Loucy (cell line): ENCODE measurements around the gene TMEM97.

Experiments used
- H2AFZ ChIP-seq: fragments of 200-600 bp; sonication (generic); 2 replicates; pipeline ENCODE4 v1.6.0; 2016; ENCODE audit warnings: antibody characterized with exemption, mild to moderate bottlenecking, low read length, moderate library complexity
- H3F3A ChIP-seq: fragments of 200-600 bp; 2 replicates; pipeline ENCODE4 v1.6.0; 2016; ENCODE audit warnings: antibody characterized with exemption, low read depth, mild to moderate bottlenecking
- H3K27me3 ChIP-seq: fragments of 200-600 bp; sonication (generic); 2 replicates; pipeline ENCODE4 v1.6.1; 2014; ENCODE audit warnings: low read length, mild to moderate bottlenecking; ENCODE audit not compliant: insufficient read depth, poor library complexity, severe bottlenecking
- H3K36me3 ChIP-seq: fragments of 200-600 bp; sonication (generic); 2 replicates; pipeline ENCODE4 v1.6.1; 2016; ENCODE audit warnings: low read length; ENCODE audit not compliant: insufficient read depth
- H3K4me1 ChIP-seq: fragments of 200-600 bp; sonication (generic); 2 replicates; pipeline ENCODE4 v1.5.1; 2014; ENCODE audit warnings: low read length, mild to moderate bottlenecking; ENCODE audit not compliant: insufficient read depth, poor library complexity, severe bottlenecking
- H3K4me2 ChIP-seq: fragments of 200-600 bp; sonication (generic); 2 replicates; pipeline ENCODE4 v1.6.0; 2014; ENCODE audit warnings: antibody characterized with exemption, low read length, low read depth, mild to moderate bottlenecking; ENCODE audit not compliant: poor library complexity, severe bottlenecking
- H3K4me3 ChIP-seq: fragments of 200-600 bp; sonication (generic); 2 replicates; pipeline ENCODE4 v1.5.1; 2014; ENCODE audit warnings: low read length, mild to moderate bottlenecking, mixed read lengths; ENCODE audit not compliant: poor library complexity, severe bottlenecking
- H3K79me2 ChIP-seq: fragments of 200-600 bp; sonication (generic); 2 replicates; pipeline ENCODE4 v1.6.1; 2014; ENCODE audit warnings: low read length; ENCODE audit not compliant: insufficient read depth
- H3K9ac ChIP-seq: fragments of 200-600 bp; sonication (generic); 2 replicates; pipeline ENCODE4 v1.6.0; 2014; ENCODE audit warnings: mild to moderate bottlenecking, low read depth, low read length, moderate library complexity; ENCODE audit not compliant: poor library complexity, severe bottlenecking
- H3K9me2 ChIP-seq: fragments of 200-600 bp; sonication (generic); replicated peaks from 2 replicates; pipeline ENCODE4 v1.6.1; 2016; ENCODE audit warnings: low read depth, low read length, mixed read lengths
- H3K9me3 ChIP-seq: fragments of 200-600 bp; sonication (generic); 2 replicates; pipeline ENCODE4 v1.6.1; 2014; ENCODE audit warnings: mild to moderate bottlenecking, antibody characterized with exemption, low read length, low read depth; ENCODE audit not compliant: insufficient read depth
- H4K20me1 ChIP-seq: fragments of 200-600 bp; sonication (generic); 2 replicates; pipeline ENCODE4 v1.6.0; 2014; ENCODE audit warnings: antibody characterized with exemption, low read length, mild to moderate bottlenecking; ENCODE audit not compliant: insufficient read depth, poor library complexity, severe bottlenecking
- EZH2phosphoT487 ChIP-seq: fragments of 200-600 bp; IDR thresholded peaks from 2 replicates; pipeline ENCODE4 v1.6.1; 2018; ENCODE audit warnings: antibody characterized with exemption, mild to moderate bottlenecking, moderate library complexity, borderline replicate concordance
- TF ChIP-seq, protein P1 (sequence below): fragments of 200-600 bp; sonication (generic); conservative IDR thresholded peaks from 2 replicates; pipeline ENCODE4 v1.5.1; 2014; ENCODE audit warnings: mild to moderate bottlenecking, antibody characterized with exemption, low read length

TMEM97 gene

DNA sequence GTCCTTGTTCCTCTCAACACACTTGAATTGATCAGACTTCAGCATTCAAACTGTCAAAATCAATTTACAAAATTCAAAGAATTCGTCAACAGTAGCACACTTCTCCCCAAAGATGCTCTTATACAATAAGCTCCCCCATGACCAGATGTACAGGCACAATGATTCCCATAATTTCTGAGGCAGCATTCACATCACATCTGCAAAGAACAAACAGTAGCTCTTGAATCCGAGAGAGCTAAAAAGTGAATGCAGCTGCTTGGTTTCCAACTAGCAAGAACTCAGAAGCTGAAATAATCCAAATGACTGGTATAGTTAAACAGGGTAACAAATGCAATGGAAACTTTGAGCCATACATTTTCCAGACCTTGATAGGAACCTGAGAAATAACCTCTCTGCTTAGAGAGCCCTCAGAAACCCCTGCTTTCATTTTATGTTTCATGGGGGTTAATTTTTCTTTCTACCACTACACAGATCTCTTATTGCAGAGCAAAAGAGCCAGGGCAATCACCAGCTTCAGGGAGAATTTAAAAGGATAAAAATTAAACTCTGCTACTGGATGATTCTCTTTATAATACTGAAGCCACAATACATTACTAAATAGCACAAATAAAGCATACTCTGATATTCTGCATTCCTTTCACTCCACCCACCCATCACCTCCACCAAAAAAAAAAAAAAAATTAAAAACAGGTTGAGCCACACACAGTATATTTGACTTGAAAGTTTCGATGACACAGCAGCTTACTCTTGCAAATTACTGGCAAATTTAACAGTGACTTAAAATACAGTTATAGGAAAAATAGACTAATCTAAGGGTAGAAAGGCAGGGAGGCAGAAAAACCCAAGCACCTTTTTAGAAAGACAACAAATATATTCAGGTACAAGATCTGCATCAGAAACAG is 23.1 kb upstream of the TMEM97 start:
- no peak overlapping the region for H3K4me3 ChIP-seq
- TF ChIP-seq EZH2phosphoT487, result no peak
- TF ChIP-seq, protein P1, sequence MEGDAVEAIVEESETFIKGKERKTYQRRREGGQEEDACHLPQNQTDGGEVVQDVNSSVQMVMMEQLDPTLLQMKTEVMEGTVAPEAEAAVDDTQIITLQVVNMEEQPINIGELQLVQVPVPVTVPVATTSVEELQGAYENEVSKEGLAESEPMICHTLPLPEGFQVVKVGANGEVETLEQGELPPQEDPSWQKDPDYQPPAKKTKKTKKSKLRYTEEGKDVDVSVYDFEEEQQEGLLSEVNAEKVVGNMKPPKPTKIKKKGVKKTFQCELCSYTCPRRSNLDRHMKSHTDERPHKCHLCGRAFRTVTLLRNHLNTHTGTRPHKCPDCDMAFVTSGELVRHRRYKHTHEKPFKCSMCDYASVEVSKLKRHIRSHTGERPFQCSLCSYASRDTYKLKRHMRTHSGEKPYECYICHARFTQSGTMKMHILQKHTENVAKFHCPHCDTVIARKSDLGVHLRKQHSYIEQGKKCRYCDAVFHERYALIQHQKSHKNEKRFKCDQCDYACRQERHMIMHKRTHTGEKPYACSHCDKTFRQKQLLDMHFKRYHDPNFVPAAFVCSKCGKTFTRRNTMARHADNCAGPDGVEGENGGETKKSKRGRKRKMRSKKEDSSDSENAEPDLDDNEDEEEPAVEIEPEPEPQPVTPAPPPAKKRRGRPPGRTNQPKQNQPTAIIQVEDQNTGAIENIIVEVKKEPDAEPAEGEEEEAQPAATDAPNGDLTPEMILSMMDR, result no peak
- no peaks in the 10 kb centered on the region for H3K36me3 ChIP-seq
- H3F3A ChIP-seq, result no peaks in the 10 kb centered on the region
- no peaks in the 10 kb centered on the region for H3K9me2 ChIP-seq
- no peak overlapping the region for H2AFZ ChIP-seq
- H3K79me2 ChIP-seq, result no peaks in the 10 kb centered on the region
- H3K9ac ChIP-seq, result no peak overlapping the region
- no peaks in the 10 kb centered on the region for H3K27me3 ChIP-seq
- no peaks in the 10 kb centered on the region for H3K9me3 ChIP-seq
- no peak overlapping the region for H3K4me2 ChIP-seq
- no peaks in the 10 kb centered on the region for H4K20me1 ChIP-seq
- no peaks in the 10 kb centered on the region for H3K4me1 ChIP-seq

DNA sequence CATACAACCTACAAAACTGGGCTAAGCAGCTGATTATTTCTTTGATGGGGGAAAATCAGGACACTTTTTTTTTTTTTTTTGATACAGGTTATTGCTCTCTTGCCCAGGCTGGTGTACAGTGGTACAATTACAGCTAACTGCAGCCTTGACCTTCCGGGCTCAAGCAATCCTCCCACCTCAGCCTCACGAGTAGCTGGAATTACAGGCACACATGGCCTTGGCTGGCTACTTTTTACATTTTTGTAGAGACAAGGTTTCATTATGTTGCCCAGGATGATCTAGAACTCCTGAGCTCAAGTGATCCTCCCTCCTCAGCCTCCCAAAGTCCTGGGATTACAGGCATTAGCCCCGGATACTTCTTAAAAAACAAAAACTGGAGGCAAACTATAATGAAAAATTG is 20.6 kb upstream of the TMEM97 start:
- Histone ChIP-seq H3F3A (no peaks in the 10 kb centered on the region), H3K27me3 (no peaks in the 10 kb centered on the region), H3K36me3 (no peaks in the 10 kb centered on the region), H3K9me2 (no peaks in the 10 kb centered on the region), H2AFZ (no peak overlapping the region), H3K4me1 (no peaks in the 10 kb centered on the region), H3K4me3 (no peak overlapping the region), H3K9me3 (no peaks in the 10 kb centered on the region), H4K20me1 (no peaks in the 10 kb centered on the region), H3K4me2 (no peak overlapping the region), H3K9ac (no peak overlapping the region), H3K79me2 (no peaks in the 10 kb centered on the region)
- no peak for TF ChIP-seq EZH2phosphoT487
- TF ChIP-seq, protein P1, result no peak

DNA sequence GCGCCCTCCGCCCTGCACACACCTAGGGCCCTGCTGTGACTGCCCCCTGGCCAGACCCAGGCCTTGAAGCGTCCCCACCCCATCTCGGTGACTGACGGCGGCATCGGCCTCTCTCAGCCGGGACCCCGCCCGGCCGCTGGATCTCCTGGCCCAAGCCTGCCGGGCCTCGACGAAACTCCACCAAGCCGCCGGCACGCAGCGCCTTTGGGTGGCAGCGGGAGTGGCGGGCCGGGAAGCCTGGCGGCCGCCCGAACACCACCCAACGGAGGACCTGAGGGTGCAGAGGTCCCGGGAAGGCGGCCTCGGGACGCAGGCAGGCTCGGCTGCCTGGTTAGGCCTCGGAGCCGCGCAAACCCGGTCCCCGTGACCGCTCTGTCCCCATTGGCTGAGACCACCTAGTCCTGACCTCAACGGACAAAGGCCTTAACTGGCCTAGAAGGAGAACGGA is 12.0 kb upstream of the TMEM97 start:
- Histone ChIP-seq H3F3A (no peaks in the 10 kb centered on the region), H3K4me3 (no peak overlapping the region), H3K79me2 (no peaks in the 10 kb centered on the region), H3K9me3 (no peaks in the 10 kb centered on the region), H3K4me2 (no peak overlapping the region), H3K9me2 (no peaks in the 10 kb centered on the region), H3K36me3 (no peaks in the 10 kb centered on the region), H3K9ac (no peak overlapping the region), H2AFZ (no peak overlapping the region), H3K27me3 (no peaks in the 10 kb centered on the region), H4K20me1 (no peaks in the 10 kb centered on the region), H3K4me1 (no peaks in the 10 kb centered on the region)
- TF ChIP-seq EZH2phosphoT487, result no peak
